Urothelium cell line (cell line): ENCODE data around the gene TMEM260.
"Not testable (repeated sequence)": the region's sequence is repeated elsewhere in the genome, so short reads cannot be mapped to it uniquely, and the experiment has no call there.

ENCODE experiments used
- DNase-seq: peaks from one replicate; pipeline ENCODE4 v3.0.0; 2011; ENCODE audit warnings: low spot score, mixed read lengths
- FAIRE-seq: peaks from 2 replicates; lab custom pipeline; 2011; peaks lifted over from hg19 to GRCh38; lab: Jason Lieb, UNC

Gene TMEM260

DNA sequence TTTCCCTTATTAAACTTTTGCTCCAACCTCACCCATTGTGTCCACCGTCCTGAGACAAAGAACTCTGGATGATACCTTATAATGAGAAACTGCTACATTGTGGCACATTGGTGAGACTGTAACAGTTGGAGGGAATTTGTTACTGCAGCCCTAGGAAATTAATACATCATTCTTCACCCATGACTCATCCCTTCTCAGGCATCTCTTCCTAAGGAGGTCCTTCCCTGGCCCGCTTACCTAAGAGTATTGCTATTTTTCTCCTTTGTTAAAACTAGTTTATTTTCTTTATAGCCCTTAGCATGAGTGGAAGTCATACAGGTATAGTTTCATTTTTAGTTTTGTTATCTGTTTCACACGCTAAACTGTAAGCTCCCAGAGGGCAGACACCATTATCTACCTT lies 87.1 kb downstream of the TMEM260 start:
- DNase-seq: peak; percentile 76
- peak; percentile 32 for FAIRE-seq

DNA sequence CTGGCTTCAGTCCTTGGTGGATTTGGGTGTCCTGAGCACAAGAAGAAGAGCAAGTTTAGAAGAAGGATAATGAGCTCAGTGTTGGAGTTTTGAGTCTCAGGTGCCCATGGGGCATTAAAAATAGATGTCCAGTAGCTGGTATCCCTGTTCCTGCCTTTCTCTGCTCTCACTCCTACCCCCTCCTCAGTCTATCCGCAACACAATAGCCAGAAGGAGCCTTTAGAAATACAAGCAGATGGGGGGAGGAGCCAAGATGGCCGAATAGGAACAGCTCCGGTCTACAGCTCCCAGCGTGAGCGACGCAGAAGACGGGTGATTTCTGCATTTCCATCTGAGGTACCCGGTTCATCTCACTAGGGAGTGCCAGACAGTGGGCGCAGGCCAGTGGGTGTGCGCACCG lies 87.7 kb downstream of the TMEM260 start:
- not testable (repeated sequence) for FAIRE-seq, DNase-seq

DNA sequence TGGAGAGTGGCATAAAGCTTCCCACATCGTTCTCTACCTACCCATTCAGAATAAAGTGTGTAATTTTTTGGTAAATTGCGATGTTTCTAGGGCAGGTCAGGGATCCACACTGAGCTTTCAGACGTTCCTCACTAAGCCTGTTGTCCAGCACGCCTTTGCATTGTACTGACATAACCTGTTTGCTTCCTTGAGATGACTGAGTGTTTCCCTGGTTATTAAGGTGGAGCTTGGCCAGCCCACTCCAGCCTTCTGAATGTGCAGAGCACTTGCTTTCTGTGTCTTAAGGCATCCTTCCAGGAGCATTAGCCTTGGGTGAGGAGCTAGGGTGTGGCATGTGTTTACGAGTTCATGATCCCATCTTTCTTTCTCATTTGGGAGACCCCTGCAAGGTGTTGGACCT lies 96.4 kb downstream of the TMEM260 start:
- FAIRE-seq (no peak), DNase-seq (no peak)

DNA sequence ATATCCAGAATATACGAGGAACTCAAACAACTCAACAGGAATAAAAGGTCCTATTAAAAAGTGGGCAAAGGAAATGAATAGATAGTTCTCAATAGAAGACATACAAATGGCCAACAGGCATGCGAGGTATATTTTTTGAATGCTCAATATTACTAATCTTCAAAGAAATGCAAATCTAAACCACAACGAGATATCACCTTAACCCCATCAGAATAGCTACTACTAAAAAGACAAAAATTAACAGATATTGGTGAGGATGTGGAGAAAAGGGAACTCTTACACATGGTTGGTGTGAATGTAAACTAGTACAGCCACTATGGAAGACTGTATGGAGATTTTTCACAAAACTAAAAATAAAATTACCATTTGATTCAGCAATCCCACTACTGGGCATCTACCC lies 99.2 kb downstream of the TMEM260 start:
- DNase-seq: no peak
- FAIRE-seq: no peak

DNA sequence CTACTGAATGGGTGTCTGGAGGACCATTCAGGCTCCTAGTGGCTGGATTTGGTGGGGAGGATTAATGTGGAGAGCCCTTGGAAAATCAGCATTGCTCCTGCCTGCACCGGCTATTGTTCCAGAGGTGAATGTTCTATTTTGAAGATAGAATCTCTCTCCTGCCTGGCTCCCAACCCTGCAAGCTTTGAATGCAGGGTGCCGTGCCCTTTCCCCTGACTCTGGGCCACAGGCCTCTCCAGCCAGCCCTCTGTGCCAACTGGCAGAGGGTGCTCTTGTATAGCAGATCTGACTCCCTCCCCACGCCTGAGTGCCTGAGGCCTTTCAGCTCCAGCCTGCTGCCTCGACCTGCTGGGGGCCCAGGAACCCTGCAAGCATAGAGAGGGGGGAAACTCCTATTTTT lies 106.8 kb downstream of the TMEM260 start:
- FAIRE-seq: peak; percentile 17
- DNase-seq: peak; percentile 64

DNA sequence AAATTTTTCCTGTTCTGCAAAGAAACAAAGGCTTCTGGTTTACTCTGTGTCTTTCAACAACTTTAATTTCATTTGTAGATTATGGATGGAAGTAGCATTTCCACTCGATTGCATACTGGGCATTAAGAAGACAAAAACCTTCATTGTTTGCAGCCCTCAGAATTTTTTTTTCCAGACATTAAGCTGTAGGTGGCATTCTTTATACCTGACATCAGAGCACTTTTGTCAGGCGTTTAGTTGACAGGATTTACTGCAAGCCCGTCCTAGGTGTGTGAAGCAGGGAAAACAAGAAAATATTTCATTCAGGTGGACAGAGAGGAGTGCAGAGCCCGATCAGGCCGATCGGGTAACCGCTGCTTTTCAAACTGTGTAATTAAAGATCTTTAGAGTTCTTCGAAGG lies 107.5 kb downstream of the TMEM260 start:
- FAIRE-seq (peak; percentile 17), DNase-seq (peak; percentile 67)

DNA sequence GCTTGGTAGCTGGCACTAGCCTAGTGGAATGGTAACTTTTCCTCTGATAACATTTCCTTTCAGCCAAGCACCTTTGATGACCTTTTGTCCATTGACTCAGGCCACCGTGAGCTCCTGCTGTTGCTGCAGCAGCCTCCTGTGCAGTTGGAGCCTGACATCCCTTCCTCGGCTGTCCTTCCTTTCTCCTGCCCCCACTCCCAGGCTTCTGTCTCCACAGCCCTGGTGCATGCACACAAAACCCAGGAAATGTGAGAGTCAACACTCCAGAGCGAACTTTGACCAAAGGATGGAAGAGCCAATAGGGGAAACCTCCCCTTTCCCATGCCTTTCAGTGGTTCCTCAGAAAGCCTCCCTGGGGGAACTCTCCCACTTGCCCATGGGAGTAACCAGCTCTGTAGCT lies 115.0 kb downstream of the TMEM260 start:
- no peak for DNase-seq

DNA sequence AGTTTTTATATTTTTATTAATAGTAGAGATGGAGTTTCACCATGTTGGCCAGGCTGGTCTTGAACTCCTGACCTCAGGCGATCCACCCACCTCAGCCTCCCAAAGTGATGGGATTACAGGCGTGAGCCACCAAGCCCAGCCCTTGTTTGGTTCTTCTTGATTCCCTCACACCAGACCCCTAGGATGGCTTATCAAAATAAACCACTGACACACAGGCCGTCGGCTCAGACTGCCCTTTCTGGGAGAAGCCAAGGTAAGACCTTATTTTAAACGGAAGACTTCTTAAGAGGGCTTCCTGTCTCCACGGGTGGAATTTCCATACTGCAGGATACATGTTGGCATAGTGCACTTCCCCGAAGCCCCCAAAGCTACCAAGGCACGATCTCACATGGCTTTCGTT lies 115.6 kb downstream of the TMEM260 start:
- not testable (repeated sequence) for FAIRE-seq, DNase-seq

More for the DNA sequence above, 115.0 kb downstream of the TMEM260 start:
- FAIRE-seq: no peak
